Adrenal gland (tissue), 5 donors: ENCODE results near the gene SLC6A13.

Experiments used
- POLR2A ChIP-seq, 2 donors: fragments of 450-650 bp; IDR thresholded peaks; one replicate each; pipeline ENCODE4 v1.6.1; 2017; ENCODE audit warnings: antibody characterized with exemption in 2 of 2, mild to moderate bottlenecking in 2 of 2, moderate library complexity in 1 of 2
- TF ChIP-seq, protein P1 (sequence below), 6 experiments: fragments of 450-650 bp in 4 of 6; fragments of 200-600 bp in 2 of 6; sonication (generic) in 1 of 6; IDR thresholded peaks; 1 replicate in 5 of 6; 2 replicates in 1 of 6; pipeline versions ENCODE4 v1.5.1 to v1.8.0; 2016 to 2021; ENCODE audit warnings: antibody characterized with exemption in 6 of 6, mild to moderate bottlenecking in 2 of 6, moderate library complexity in 1 of 6
- donor health status: DM: no; HTN: no; CAD: no.

DNA sequence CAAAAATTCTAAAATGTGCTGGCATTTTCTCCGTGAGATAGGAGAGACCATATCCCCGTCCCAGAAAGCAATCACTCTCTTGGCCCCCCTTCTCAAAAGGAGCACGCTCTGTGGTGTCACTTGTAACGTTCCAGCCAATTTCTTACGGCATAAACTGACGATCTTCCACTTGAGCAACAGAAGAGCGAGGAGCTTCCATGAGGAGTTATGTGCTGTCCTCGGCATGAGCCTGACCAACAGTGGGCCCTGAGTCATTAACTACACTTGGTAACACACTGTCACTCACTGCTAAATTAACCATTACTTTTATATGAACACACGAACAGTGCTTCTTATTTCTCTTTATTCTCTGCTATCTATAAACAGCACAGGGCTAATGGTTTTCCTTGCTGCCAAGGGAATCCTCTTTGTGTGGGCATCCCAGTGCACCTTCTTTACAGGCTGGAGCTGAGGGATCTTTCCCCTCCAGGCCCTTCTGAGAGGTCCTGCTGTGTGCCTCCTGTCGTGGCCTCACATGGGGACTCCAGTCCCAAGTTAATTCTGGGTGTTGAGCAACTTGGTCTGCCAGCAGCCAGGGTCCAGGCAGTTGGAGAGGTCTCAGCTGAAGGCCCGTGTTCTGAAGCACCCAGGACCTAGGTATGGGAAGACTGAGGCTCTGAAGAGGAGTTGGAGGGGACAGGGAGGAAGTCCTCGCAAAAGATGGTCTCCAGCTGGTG lies 9.4 kb downstream of the SLC6A13 start:
- TF ChIP-seq, protein P1, sequence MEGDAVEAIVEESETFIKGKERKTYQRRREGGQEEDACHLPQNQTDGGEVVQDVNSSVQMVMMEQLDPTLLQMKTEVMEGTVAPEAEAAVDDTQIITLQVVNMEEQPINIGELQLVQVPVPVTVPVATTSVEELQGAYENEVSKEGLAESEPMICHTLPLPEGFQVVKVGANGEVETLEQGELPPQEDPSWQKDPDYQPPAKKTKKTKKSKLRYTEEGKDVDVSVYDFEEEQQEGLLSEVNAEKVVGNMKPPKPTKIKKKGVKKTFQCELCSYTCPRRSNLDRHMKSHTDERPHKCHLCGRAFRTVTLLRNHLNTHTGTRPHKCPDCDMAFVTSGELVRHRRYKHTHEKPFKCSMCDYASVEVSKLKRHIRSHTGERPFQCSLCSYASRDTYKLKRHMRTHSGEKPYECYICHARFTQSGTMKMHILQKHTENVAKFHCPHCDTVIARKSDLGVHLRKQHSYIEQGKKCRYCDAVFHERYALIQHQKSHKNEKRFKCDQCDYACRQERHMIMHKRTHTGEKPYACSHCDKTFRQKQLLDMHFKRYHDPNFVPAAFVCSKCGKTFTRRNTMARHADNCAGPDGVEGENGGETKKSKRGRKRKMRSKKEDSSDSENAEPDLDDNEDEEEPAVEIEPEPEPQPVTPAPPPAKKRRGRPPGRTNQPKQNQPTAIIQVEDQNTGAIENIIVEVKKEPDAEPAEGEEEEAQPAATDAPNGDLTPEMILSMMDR (IDR thresholded peaks at IDR 0.05): no peak
- no peak for TF ChIP-seq POLR2A (IDR thresholded peaks at IDR 0.05)
